Skeletal muscle satellite cell (primary cell): ENCODE data around the gene VSTM5. TPM values are rescaled to one million over a fixed set of nuclear protein-coding genes. Genes with fewer than 3 reads are reported as not detected.
A peak's percentile ranks its signal among the peaks of the same experiment; 100 is the strongest.
"Not testable (repeated sequence)": the region's sequence is repeated elsewhere in the genome, so short reads cannot be mapped to it uniquely, and the experiment has no call there.

Experiments
- H3K27me3 ChIP-seq: 2 replicates; pipeline ENCODE4 v1.7.0; 2013; ENCODE audit warnings: low read length; ENCODE audit not compliant: control insufficient read depth, insufficient read depth
- H3K36me3 ChIP-seq: 2 replicates; pipeline ENCODE4 v1.7.0; 2013; ENCODE audit warnings: mild to moderate bottlenecking, control low read depth, low read length; ENCODE audit not compliant: insufficient read depth
- H3K4me1 ChIP-seq: 2 replicates; pipeline ENCODE4 v1.7.0; 2013; ENCODE audit warnings: low read length; ENCODE audit not compliant: control insufficient read depth, insufficient read depth
- H3K4me2 ChIP-seq: 2 replicates; pipeline ENCODE4 v1.7.0; 2013; ENCODE audit warnings: mild to moderate bottlenecking, low read length
- H3K4me3 ChIP-seq: 2 replicates; pipeline ENCODE4 v1.7.0; 2013; ENCODE audit warnings: low read length
- H3K9ac ChIP-seq: 2 replicates; pipeline ENCODE4 v1.7.0; 2013; ENCODE audit warnings: mild to moderate bottlenecking, low read depth, low read length, moderate library complexity
- H3K9me3 ChIP-seq: replicated peaks from 2 replicates; pipeline ENCODE4 v1.7.0; 2013; ENCODE audit warnings: mild to moderate bottlenecking, control low read depth, low read length
- total RNA-seq: library from RNA; depleted of rRNA; stranded (reverse); fragments of >200 nt; gene quantifications from 2 replicates; pipeline ENCODE4 v1.2.3, GENCODE V29; 2012; rRNA removed

Gene VSTM5, protein sequence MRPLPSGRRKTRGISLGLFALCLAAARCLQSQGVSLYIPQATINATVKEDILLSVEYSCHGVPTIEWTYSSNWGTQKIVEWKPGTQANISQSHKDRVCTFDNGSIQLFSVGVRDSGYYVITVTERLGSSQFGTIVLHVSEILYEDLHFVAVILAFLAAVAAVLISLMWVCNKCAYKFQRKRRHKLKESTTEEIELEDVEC
- 0.25 TPM in 1 of 2 replicates, not detected in the other for total RNA-seq

DNA sequence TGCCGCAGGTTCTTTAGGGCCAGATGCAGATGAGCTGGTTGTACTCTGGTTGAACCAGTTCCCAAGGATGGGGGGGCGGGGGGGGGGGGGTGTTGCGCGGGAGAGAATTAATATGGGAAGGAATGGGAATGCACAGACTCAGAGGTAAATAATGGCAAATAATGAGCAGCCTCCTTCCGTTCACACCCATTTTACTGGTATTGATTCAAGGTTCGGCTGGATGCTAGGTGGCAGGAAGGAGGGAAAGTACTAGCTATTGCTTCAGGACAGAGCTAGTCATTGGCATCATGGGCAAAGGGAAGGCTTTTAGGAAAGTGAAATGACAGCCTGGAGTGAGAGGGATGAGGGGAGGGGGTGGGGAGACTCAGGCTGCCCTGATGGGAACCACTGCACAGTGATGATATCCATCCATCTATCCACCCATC, at the start of gene VSTM5:
TSS of gene VSTM5 (minus strand) at position 25 of the 425 bp plus-strand sequence. CDS start 116 bp downstream, outside the sequence.
- H3K9me3 ChIP-seq = no peaks in the 10 kb centered on the region
- H3K4me1 ChIP-seq = peaks cover 16% of the 10 kb centered on the region
- H3K4me2 ChIP-seq = peak within 1 kb of the TSS; percentile 84
- no peaks in the 10 kb centered on the region for H3K36me3 ChIP-seq
- peak within 1 kb of the TSS; percentile 79 for H3K9ac ChIP-seq
- H3K4me3 ChIP-seq = peak within 1 kb of the TSS; percentile 62
- H3K27me3 ChIP-seq = no peaks in the 10 kb centered on the region

DNA sequence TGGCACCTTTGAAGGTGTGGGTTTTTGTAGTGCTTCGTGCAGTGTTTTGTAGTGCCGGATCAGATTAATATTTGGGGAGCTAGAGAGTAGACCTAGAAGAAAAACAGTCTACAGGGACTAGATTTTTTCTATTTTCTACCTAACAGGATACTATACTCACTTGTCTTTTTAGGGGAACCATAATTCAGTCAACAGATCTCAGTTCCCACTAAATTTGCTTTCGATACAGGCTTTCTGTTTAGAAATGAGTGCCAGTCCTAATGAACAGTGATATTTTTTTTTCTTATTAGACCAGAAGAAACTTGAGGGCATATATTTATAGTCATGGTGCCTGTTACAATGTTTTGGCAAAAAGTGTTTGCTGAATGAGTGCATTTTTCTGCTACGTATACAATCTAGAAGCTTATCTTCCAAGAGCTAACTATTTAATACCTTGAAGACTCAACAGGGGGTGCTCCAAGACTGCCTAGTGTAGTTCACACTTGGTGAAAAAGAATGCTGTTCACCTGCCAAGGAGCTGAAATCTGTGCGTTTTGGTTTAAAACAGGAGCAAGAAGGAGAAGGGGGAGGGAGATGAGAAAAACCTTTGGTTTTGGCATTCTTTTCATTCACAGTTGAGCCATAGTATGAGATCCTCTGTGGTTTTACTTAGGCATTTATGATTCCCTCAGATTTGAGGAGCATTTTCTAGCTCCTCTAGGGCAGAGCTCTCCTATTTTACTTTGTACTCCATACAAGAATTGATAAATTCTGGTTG, 44.9 kb upstream of the VSTM5 start:
- Histone ChIP-seq H3K36me3 (no peaks in the 10 kb centered on the region), H3K9ac (no peak overlapping the region), H3K9me3 (no peaks in the 10 kb centered on the region), H3K4me1 (no peaks in the 10 kb centered on the region), H3K4me3 (no peak overlapping the region), H3K27me3 (peaks cover 25% of the 10 kb centered on the region), H3K4me2 (no peak overlapping the region)

DNA sequence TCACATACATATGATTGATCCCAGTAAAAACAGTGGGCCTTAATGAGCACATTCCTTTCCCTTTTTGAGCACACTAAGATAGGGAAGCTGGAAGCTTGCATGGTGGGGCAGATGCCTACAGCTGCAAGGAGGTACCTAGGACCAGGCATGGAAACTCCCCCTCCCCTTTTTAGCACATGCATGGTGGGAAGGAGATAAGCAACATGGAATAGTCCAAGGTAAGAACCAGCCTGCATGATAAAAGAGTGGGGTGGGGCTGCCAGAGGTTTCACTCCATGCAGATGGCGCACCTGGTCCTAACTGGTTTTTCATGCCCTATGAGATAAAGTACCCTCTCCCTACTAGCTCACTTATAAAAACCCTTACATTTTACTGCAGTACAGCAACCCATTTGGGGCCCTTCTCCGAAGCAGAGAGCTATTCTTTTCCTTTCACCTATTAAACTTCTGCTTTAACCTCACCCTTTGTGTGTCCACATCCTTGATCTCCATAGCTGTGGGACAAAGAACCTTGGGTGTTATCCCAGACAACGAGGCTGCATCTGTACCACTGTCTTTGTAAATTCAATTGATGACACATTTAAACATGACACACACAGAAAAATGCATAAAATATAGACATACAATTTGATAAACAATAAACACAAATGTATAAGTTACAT, 40.1 kb upstream of the VSTM5 start:
- Histone ChIP-seq H3K9me3 (no peaks in the 10 kb centered on the region), H3K36me3 (no peaks in the 10 kb centered on the region), H3K4me3 (no peak overlapping the region), H3K9ac (no peak overlapping the region), H3K4me2 (no peak overlapping the region), H3K4me1 (no peaks in the 10 kb centered on the region), H3K27me3 (peaks cover 25% of the 10 kb centered on the region)

DNA sequence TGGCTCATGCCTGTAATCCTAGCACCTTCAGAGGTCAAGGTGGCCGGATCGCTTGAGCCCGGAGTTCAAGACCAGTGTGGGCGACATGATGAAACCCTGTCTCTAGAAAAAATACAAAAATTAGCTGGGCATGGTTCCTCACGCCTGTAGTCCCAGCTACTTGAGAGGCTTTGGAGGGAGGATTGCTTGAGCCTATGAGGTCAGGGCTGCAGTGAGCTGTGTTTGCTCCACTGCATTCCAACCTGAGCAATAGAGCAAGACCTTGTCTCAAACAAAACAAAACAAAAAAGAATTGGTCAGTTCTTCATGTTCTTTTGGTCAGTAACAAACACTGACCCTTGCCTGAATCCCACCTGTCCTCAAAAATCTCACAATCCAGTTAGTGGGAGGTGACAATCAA, 36.7 kb upstream of the VSTM5 start:
- H3K27me3 ChIP-seq = peaks cover 24% of the 10 kb centered on the region
- no peaks in the 10 kb centered on the region for H3K9me3 ChIP-seq
- no peak overlapping the region for H3K4me3 ChIP-seq
- H3K9ac ChIP-seq = no peak overlapping the region
- H3K4me1 ChIP-seq = no peaks in the 10 kb centered on the region
- H3K36me3 ChIP-seq = no peaks in the 10 kb centered on the region
- H3K4me2 ChIP-seq = no peak overlapping the region

DNA sequence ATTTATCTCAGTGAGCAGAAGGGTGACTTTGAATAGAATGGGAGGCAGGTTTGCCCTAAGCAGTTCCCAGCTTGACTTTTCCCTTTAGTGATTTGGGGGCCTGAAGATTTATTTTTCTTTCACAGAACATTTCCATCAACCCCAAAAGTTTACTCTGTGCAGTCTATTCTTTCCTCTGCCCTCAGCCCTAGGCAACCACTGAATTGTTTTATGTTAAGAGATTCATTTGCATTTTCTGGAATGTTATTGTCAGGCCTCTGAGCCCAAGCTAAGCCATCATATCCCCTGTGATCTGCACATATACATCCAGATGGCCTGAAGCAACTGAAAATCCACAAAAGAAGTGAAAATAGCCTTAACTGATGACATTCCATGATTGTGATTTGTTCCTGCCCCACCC, 28.7 kb upstream of the VSTM5 start:
- not testable (repeated sequence) for H3K4me2 ChIP-seq, H3K9me3 ChIP-seq, H3K9ac ChIP-seq, H3K27me3 ChIP-seq, H3K4me1 ChIP-seq, H3K4me3 ChIP-seq, H3K36me3 ChIP-seq

DNA sequence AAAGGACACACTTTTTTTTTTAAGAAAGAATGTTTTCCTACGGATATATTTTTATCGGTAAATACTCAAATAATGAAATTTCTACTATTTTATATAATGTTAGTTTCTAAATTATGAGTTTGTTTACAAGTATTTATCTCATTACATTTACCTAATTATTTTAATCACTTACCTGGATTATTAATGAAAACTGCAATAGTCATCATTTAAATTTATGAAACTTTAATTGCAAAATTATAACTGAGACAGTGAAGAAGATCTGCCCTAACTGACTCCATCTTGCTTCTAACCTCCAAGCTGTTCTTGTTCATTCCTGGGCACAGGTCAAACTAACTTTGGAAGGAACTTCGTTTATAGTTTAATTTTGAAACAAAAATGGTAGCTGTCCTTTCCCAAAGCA, 25.2 kb upstream of the VSTM5 start:
- Histone ChIP-seq H3K4me2 (no peak overlapping the region), H3K27me3 (peaks cover 11% of the 10 kb centered on the region), H3K36me3 (no peaks in the 10 kb centered on the region), H3K4me3 (no peak overlapping the region), H3K4me1 (no peaks in the 10 kb centered on the region), H3K9ac (no peak overlapping the region), H3K9me3 (no peaks in the 10 kb centered on the region)

DNA sequence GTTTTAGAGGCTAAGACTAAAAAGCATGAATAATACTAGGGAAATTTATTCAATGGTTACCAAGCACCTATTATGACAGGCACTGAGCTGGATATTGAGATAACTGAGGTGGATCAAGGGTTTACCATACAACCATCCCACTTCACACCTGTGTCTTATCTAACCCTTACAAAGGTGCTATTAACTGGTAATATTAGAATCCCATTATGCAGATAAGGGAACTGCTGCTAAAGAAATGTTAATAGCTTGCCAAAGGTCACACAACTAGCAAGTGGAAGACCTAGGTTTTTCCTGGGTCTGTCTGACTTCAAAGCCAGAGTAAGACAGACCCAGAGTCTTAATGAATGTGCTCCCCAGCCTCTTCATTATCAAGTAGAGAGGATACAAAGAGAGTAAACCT, 21.1 kb upstream of the VSTM5 start:
- Histone ChIP-seq H3K4me3 (no peak overlapping the region), H3K4me1 (no peaks in the 10 kb centered on the region), H3K9me3 (no peaks in the 10 kb centered on the region), H3K9ac (no peak overlapping the region), H3K27me3 (peaks cover 7% of the 10 kb centered on the region), H3K36me3 (no peaks in the 10 kb centered on the region), H3K4me2 (no peak overlapping the region)

DNA sequence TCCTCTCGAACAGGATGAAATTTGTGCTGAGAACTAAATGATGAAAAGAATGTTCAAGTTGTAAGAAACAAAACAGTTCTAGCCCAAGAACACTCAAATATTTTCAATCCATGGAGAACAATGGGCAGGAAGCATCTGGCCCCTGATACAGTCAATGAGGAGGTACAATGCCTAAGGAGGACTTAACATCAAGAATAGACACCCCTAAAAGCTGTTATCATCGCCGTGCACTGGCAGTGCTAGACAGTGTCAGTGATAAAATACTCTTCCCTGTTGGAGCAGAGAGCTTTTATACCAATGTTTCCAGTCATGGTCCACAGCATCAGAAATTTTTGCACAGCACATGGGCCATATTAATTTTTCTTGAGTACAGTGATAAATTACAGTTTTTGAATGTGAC, 20.2 kb upstream of the VSTM5 start:
- Histone ChIP-seq H3K9me3 (no peaks in the 10 kb centered on the region), H3K4me1 (no peaks in the 10 kb centered on the region), H3K9ac (no peak overlapping the region), H3K4me3 (no peak overlapping the region), H3K27me3 (peaks cover 7% of the 10 kb centered on the region), H3K36me3 (no peaks in the 10 kb centered on the region), H3K4me2 (no peak overlapping the region)

DNA sequence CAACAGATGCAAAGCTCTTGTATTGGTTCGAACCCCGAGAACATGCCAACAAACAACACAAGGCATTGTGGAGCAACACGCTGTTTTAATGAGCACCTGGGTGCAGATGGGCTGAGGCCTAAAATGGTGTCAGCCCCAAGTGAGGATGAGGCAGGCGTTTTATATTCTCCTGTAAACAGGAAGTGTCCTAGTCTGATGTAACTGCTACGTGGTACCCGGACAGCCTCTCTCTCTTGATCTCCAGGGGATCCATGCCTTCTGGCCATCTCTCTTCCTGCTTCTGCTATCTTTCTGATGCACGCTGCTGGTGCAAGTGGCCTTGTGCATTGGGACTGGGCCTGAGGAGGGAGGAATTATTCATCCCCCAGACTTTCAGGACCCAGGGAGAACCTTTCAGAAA, 19.4 kb upstream of the VSTM5 start:
- no peak overlapping the region for H3K4me2 ChIP-seq
- H3K36me3 ChIP-seq = no peaks in the 10 kb centered on the region
- H3K9ac ChIP-seq = no peak overlapping the region
- no peaks in the 10 kb centered on the region for H3K9me3 ChIP-seq
- H3K4me3 ChIP-seq = no peak overlapping the region
- H3K4me1 ChIP-seq = no peaks in the 10 kb centered on the region
- H3K27me3 ChIP-seq = peaks cover 7% of the 10 kb centered on the region

DNA sequence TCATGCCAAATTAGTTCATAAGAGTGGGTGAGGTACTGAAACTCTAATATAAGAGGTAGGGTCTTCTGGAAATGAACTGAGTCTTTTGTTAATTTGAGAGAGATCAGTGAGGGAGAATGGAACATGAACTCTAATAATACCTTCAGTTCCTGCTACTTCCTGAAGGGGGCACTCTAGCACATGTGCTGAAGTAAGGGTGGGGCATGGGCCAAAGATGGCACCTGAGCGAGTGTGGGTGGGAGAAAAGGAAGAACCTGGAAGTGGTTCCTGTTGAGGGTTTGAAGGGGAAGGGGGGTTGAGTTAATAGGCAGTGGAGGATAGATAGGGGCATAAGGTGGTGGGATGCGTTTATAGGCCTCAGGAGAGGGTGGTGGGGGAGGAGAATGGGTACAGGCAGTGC, 18.0 kb upstream of the VSTM5 start:
- H3K4me3 ChIP-seq, H3K4me2 ChIP-seq, H3K27me3 ChIP-seq, H3K36me3 ChIP-seq, H3K9me3 ChIP-seq, H3K9ac ChIP-seq, H3K4me1 ChIP-seq: not testable (repeated sequence)

DNA sequence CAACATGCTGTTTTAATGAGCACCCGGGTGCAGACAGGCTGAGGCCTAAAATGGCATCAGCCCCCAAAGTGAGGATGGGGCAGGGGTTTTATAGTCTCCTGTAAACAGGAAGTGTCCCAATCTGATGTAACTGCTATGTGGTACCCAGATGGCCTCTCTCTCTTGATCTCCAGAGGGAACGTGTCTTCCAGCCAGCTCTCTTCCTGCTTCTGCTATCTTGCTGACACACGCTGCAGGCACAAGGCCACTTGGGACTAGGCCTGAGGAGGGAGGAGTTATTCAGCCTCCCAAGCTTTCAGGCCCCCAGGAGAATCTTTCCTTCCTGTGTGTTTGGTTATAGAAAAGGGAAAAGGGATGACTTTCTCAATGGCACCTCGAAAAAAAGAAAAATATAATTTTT, 11.4 kb upstream of the VSTM5 start:
- Histone ChIP-seq H3K4me1 (peaks cover 3% of the 10 kb centered on the region), H3K9ac (no peak overlapping the region), H3K36me3 (no peaks in the 10 kb centered on the region), H3K9me3 (no peaks in the 10 kb centered on the region), H3K27me3 (no peaks in the 10 kb centered on the region), H3K4me3 (no peak overlapping the region), H3K4me2 (no peak overlapping the region)
